ENCODE measurements around the gene ACOX1.

DNA sequence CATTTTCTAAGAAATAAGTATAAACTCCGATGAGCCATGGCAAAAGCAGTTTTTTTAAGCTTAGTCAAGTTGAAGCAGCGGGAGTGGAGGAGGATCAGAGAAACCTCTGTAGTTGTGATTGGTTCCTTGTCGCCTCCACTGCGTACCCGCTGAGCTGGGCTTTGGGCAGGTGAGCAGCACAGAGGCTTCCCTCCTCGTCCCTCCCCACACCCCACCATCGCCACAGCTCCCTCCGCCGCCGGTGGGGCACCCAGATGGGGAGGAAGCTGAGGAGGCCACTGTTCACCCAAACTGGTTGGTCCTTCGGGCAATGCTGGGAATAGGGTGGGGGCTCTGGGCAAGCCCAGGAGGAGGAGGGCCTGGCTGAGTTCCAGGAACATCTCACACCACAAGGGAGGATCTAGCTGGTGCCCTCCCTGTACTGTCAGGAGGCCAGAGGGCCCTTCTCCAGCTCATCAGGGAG lies 69.1 kb downstream of the ACOX1 start:
- TF ChIP-seq POLR2AphosphoS2 (IDR thresholded peaks at IDR 0.05; ENCODE audit: low read depth, low read length) (no peak), ZNF33A (CRISPR knock-in tag; IDR thresholded peaks at IDR 0.05; ENCODE audit: borderline replicate concordance) (no peak), EZH2 (conservative IDR thresholded peaks at IDR 0.05; ENCODE audit: low read depth, low read length) (no peak), ZNF746 (CRISPR knock-in tag; IDR thresholded peaks at IDR 0.05) (no peak)
- TF ChIP-seq, protein P1, sequence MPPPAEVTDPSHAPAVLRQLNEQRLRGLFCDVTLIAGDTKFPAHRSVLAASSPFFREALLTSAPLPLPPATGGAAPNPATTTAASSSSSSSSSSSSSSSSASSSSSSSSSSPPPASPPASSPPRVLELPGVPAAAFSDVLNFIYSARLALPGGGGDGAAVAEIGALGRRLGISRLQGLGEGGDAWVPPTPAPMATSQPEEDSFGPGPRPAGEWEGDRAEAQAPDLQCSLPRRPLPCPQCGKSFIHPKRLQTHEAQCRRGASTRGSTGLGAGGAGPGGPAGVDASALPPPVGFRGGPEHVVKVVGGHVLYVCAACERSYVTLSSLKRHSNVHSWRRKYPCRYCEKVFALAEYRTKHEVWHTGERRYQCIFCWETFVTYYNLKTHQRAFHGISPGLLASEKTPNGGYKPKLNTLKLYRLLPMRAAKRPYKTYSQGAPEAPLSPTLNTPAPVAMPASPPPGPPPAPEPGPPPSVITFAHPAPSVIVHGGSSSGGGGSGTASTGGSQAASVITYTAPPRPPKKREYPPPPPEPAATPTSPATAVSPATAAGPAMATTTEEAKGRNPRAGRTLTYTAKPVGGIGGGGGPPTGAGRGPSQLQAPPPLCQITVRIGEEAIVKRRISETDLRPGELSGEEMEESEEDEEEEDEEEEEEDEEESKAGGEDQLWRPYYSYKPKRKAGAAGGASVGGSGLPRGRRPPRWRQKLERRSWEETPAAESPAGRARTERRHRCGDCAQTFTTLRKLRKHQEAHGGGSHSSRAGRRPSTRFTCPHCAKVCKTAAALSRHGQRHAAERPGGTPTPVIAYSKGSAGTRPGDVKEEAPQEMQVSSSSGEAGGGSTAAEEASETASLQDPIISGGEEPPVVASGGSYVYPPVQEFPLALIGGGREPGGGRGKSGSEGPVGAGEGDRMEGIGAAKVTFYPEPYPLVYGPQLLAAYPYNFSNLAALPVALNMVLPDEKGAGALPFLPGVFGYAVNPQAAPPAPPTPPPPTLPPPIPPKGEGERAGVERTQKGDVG (CRISPR knock-in tag; IDR thresholded peaks at IDR 0.05; ENCODE audit: borderline replicate concordance): no peak
- TF ChIP-seq, protein P2, sequence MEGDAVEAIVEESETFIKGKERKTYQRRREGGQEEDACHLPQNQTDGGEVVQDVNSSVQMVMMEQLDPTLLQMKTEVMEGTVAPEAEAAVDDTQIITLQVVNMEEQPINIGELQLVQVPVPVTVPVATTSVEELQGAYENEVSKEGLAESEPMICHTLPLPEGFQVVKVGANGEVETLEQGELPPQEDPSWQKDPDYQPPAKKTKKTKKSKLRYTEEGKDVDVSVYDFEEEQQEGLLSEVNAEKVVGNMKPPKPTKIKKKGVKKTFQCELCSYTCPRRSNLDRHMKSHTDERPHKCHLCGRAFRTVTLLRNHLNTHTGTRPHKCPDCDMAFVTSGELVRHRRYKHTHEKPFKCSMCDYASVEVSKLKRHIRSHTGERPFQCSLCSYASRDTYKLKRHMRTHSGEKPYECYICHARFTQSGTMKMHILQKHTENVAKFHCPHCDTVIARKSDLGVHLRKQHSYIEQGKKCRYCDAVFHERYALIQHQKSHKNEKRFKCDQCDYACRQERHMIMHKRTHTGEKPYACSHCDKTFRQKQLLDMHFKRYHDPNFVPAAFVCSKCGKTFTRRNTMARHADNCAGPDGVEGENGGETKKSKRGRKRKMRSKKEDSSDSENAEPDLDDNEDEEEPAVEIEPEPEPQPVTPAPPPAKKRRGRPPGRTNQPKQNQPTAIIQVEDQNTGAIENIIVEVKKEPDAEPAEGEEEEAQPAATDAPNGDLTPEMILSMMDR (CRISPR knock-in tag; IDR thresholded peaks at IDR 0.05): no peak
